HG03175 (cell line): ENCODE results near the gene DHFR.
"Not testable (repeated sequence)": the region's sequence is repeated elsewhere in the genome, so short reads cannot be mapped to it uniquely, and the experiment has no call there.

ENCODE experiments used
- ATAC-seq: cut with Tn5 transposase; IDR thresholded peaks from one replicate; pipeline ENCODE4 v1.9.1; 2021; ENCODE audit warnings: mild to moderate bottlenecking, moderate library complexity; ENCODE audit not compliant: unreplicated experiment

Gene DHFR

GRCh38 chr5:80600943-80601693, 53.7 kb downstream of the DHFR start:
- no peak for ATAC-seq

GRCh38 chr5:80597500-80597899, 57.3 kb downstream of the DHFR start:
- no peak for ATAC-seq

DNA sequence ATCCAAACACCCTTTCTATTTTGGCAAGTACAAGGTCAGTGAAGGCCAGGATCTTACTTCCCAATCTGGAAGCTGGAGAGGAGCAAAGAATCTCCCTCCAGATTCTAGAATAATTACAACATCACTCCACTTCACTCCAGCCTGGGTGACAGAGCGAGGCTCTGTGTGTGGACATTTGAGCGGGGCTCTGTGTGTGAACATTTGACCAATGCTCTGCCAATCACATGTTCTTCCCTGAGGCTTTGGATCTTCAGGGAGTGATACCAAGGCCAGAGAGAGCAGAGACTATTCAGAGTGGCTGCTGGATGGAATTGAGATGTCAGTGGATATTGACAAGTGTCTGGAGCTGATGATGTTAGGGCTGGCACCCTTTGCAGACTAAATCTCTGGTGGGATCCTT, 60.0 kb downstream of the DHFR start:
- ATAC-seq, result no peak

- no peak for ATAC-seq
These were observed 62.0 kb downstream of the DHFR start for GRCh38 chr5:80592761-80593160.

GRCh38 chr5:80592105-80592504, 62.7 kb downstream of the DHFR start:
- no peak for ATAC-seq

DNA sequence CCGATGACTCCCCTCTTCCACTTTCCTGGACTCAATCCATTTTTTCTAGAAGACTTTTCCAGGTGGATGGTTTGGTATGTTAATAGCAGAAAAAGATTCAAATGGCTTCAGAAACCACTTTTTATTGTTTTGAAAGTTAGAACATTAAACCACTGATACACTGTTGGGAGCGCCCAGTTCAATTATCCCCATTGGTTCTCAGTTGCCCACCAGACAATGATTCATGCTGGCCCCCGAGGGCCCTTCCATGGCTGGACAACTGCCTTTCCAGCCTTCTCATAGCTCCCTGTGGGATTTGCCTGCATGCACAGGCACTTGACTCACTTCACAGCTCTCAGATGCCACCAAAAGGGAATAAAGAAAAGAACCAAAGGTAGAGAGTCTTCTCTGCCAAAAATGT, 63.4 kb downstream of the DHFR start:
- no peak for ATAC-seq

DNA sequence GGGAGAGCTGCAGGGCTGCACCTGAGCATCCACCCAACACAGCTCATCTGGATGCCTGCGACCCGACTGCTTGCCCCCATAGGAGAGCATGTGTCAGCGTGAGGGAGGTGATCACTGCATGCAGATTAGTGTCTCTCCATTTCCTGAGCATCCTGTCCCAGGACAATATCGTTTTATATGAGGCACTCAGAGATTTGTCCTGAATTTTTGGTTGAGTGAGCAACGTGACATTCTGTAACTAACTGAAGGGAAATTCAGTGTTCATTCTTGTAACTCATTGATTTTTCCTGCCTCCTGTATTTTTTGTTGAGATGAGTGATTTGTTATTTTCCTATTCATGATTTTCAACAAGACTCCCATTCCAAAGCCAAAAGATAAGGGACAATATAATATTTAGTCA, 64.0 kb downstream of the DHFR start:
- no peak for ATAC-seq

GRCh38 chr5:80588858-80589540, 65.8 kb downstream of the DHFR start:
- no peak for ATAC-seq

- no peak for ATAC-seq
These were observed 70.0 kb downstream of the DHFR start for GRCh38 chr5:80584770-80585169.

- ATAC-seq, result not testable (repeated sequence)
These were observed 74.5 kb downstream of the DHFR start for GRCh38 chr5:80580291-80580690.

DNA sequence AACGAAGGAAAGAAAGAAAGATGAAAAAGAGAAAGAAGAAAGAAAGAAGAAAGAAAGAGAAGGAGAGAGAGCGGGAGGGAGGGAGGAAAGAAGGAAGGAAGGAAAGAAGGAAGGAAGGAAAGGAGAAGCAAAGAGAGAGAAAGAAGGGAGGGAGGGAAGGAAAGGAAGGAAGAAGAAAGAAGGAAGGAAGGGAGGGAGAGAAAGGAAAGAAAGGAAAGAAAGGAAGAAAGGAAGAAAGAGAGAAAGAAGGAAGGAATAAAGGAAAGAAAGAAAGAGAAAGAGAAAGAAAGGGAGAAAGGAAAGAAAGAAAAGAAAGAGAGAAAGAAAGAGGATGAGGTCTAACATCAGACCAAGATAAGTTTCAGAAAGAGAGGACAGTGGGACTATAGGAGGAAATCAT, 75.7 kb downstream of the DHFR start:
- ATAC-seq, result no peak

DNA sequence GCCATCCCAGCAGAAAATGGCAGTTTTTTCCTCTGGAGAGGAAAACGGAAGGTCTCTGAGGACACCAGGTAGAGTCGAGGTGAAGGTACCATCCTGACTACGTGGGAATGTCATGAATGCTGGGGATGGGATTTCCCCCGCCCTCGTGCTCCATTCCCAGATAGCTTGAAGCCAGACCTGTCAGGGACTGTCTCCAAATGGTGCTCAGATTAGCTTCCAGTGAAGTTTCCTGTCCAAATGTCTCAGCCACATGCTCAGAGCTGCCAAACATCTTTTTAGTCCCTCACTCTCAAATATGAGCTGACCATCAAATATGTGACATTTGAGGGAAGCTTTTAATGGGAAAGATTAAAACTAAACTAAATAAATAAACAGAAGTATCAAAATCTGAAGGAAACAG, 77.1 kb downstream of the DHFR start:
- ATAC-seq, result no peak

DNA sequence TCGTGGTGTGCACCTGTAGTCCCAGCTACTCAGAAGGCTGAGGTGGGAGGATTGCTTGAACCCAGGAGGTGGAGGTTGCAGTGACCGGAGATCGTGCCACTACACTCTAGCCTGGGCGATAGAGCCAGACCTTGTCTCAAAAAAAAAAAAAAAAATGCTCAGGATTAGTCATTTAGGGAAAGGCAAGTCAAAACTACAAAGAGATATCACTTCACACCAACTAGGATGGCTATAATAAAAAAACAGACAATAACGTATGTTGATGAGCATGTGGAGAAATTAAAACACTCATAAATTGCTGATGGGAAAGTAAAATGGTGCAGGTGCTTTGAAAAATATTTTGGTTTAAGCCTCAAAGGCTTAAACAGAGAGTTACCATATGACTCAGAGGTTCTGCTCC, 78.4 kb downstream of the DHFR start:
- no peak for ATAC-seq
